GM04503 (cell line): ENCODE measurements around the gene TRABD2B.

Experiments used
- DNase-seq: peaks from one replicate; pipeline ENCODE4 v3.0.0-alpha.2; 2012; ENCODE audit warnings: low read depth

Gene TRABD2B

GRCh38 chr1:47997289-47998200 is at the start of gene TRABD2B:
Gene TRABD2B (minus strand): TSS chr1:47997385.
- no peak for DNase-seq

GRCh38 chr1:48044311-48044710 is 47.1 kb upstream of the TRABD2B start:
- no peak for DNase-seq

- DNase-seq: no peak
These were observed 46.4 kb upstream of the TRABD2B start for GRCh38 chr1:48043622-48044021.

GRCh38 chr1:48040154-48040553 is 43.0 kb upstream of the TRABD2B start:
- no peak for DNase-seq

GRCh38 chr1:48039088-48040054 is 42.2 kb upstream of the TRABD2B start:
- no peak for DNase-seq

- DNase-seq: no peak
These were observed 41.1 kb upstream of the TRABD2B start for GRCh38 chr1:48038270-48038767.

- no peak for DNase-seq
These were observed 39.6 kb upstream of the TRABD2B start for GRCh38 chr1:48036710-48037355.

- DNase-seq: no peak
These were observed 38.4 kb upstream of the TRABD2B start for GRCh38 chr1:48035371-48036141.

- DNase-seq: no peak
These were observed 36.4 kb upstream of the TRABD2B start for GRCh38 chr1:48033495-48034045.

GRCh38 chr1:48031676-48032075 is 34.5 kb upstream of the TRABD2B start:
- no peak for DNase-seq

GRCh38 chr1:48030696-48031365 is 33.6 kb upstream of the TRABD2B start:
- DNase-seq: no peak

- no peak for DNase-seq
These were observed 33.0 kb upstream of the TRABD2B start for GRCh38 chr1:48030211-48030610.

GRCh38 chr1:48028218-48029069 is 31.3 kb upstream of the TRABD2B start:
- DNase-seq: no peak

GRCh38 chr1:48027533-48027835 is 30.3 kb upstream of the TRABD2B start:
- no peak for DNase-seq

- DNase-seq: no peak
These were observed 29.7 kb upstream of the TRABD2B start for GRCh38 chr1:48026701-48027532.

GRCh38 chr1:48026275-48026674 is 29.1 kb upstream of the TRABD2B start:
- DNase-seq: no peak

GRCh38 chr1:48025076-48025475 is 27.9 kb upstream of the TRABD2B start:
- DNase-seq: no peak

GRCh38 chr1:48023488-48023887 is 26.3 kb upstream of the TRABD2B start:
- DNase-seq: no peak

GRCh38 chr1:48022306-48022705 is 25.1 kb upstream of the TRABD2B start:
- no peak for DNase-seq
